ENCODE data around the gene OXER1. TPM values are rescaled to one million over a fixed set of nuclear protein-coding genes. Genes with fewer than 3 reads are reported as not detected.
A peak's percentile ranks its signal among the peaks of the same experiment; 100 is the strongest.

OXER1 gene
- total and polyA plus RNA-seq, 2 donors: 0.57 to 3.4 TPM

- no peaks in the 10 kb centered on the region for H3K4me1 ChIP-seq (ENCODE audit: control insufficient read depth in 2 of 2, insufficient read depth in 2 of 2, low read length in 2 of 2)
- WGBS: 95% methylated on average over 4 of the region's 4 CpGs
- DNase-seq (ENCODE audit: low read depth in 6 of 9, low spot score in 9 of 9): no peak
These were observed 38.3 kb downstream of the OXER1 start for GRCh38 chr2:42725657-42726056.

GRCh38 chr2:42724886-42725285 is 39.0 kb downstream of the OXER1 start:
- Histone ChIP-seq H3K27ac (ENCODE audit: low read depth in 1 of 2, low read length in 1 of 2) (no peak overlapping the region), H3K4me1 (ENCODE audit: control insufficient read depth in 2 of 2, insufficient read depth in 2 of 2, low read length in 2 of 2) (no peaks in the 10 kb centered on the region), H3K4me3 (ENCODE audit: low read length in 2 of 2) (no peak overlapping the region), H3K27me3 (ENCODE audit: control insufficient read depth in 2 of 2, insufficient read depth in 1 of 2, low read length in 1 of 2) (no peaks in the 10 kb centered on the region), H3K9me3 (ENCODE audit: control insufficient read depth in 2 of 2, insufficient read depth in 1 of 2, low read length in 1 of 2) (no peaks in the 10 kb centered on the region), H3K36me3 (ENCODE audit: control insufficient read depth in 2 of 2, insufficient read depth in 2 of 2, low read length in 1 of 2) (peaks cover 44 to 77% of the 10 kb centered on the region in 2 donors)
- DNase-seq (ENCODE audit: low read depth in 6 of 9, low spot score in 9 of 9): no peak
- WGBS: 95% methylated on average over 2 of the region's 2 CpGs

More at GRCh38 chr2:42725657-42726056, 38.3 kb downstream of the OXER1 start:
- H3K27ac ChIP-seq (ENCODE audit: low read depth in 1 of 2, low read length in 1 of 2): no peak overlapping the region
- no peaks in the 10 kb centered on the region for H3K9me3 ChIP-seq (ENCODE audit: control insufficient read depth in 2 of 2, insufficient read depth in 1 of 2, low read length in 1 of 2)
- no peaks in the 10 kb centered on the region for H3K27me3 ChIP-seq (ENCODE audit: control insufficient read depth in 2 of 2, insufficient read depth in 1 of 2, low read length in 1 of 2)
- H3K4me3 ChIP-seq (ENCODE audit: low read length in 2 of 2): no peak overlapping the region
- peaks cover 44 to 72% of the 10 kb centered on the region in 2 donors for H3K36me3 ChIP-seq (ENCODE audit: control insufficient read depth in 2 of 2, insufficient read depth in 2 of 2, low read length in 1 of 2)

GRCh38 chr2:42723465-42723864 is 40.5 kb downstream of the OXER1 start:
- Histone ChIP-seq H3K36me3 (ENCODE audit: control insufficient read depth in 2 of 2, insufficient read depth in 2 of 2, low read length in 1 of 2) (peaks cover 42 to 79% of the 10 kb centered on the region in 2 donors), H3K4me1 (ENCODE audit: control insufficient read depth in 2 of 2, insufficient read depth in 2 of 2, low read length in 2 of 2) (no peaks in the 10 kb centered on the region), H3K4me3 (ENCODE audit: low read length in 2 of 2) (no peak overlapping the region), H3K9me3 (ENCODE audit: control insufficient read depth in 2 of 2, insufficient read depth in 1 of 2, low read length in 1 of 2) (no peaks in the 10 kb centered on the region), H3K27me3 (ENCODE audit: control insufficient read depth in 2 of 2, insufficient read depth in 1 of 2, low read length in 1 of 2) (no peaks in the 10 kb centered on the region), H3K27ac (ENCODE audit: low read depth in 1 of 2, low read length in 1 of 2) (no peak overlapping the region)
- no peak for DNase-seq (ENCODE audit: low read depth in 6 of 9, low spot score in 9 of 9)

GRCh38 chr2:42722320-42723190 is 41.4 kb downstream of the OXER1 start:
- Histone ChIP-seq H3K27me3 (ENCODE audit: control insufficient read depth in 2 of 2, insufficient read depth in 1 of 2, low read length in 1 of 2) (no peaks in the 10 kb centered on the region), H3K36me3 (ENCODE audit: control insufficient read depth in 2 of 2, insufficient read depth in 2 of 2, low read length in 1 of 2) (peaks cover 41 to 80% of the 10 kb centered on the region in 2 donors), H3K27ac (ENCODE audit: low read depth in 1 of 2, low read length in 1 of 2) (no peak overlapping the region), H3K4me1 (ENCODE audit: control insufficient read depth in 2 of 2, insufficient read depth in 2 of 2, low read length in 2 of 2) (no peaks in the 10 kb centered on the region), H3K4me3 (ENCODE audit: low read length in 2 of 2) (no peak overlapping the region), H3K9me3 (ENCODE audit: control insufficient read depth in 2 of 2, insufficient read depth in 1 of 2, low read length in 1 of 2) (no peaks in the 10 kb centered on the region)
- peak in 4 of 9 donors; percentile 9 to 41 (median 10) for DNase-seq (ENCODE audit: low read depth in 6 of 9, low spot score in 9 of 9)
- 72% methylated on average over 7 of the region's 7 CpGs for WGBS

GRCh38 chr2:42721898-42722297 is 42.0 kb downstream of the OXER1 start:
- no peak overlapping the region for H3K27ac ChIP-seq (ENCODE audit: low read depth in 1 of 2, low read length in 1 of 2)
- H3K36me3 ChIP-seq (ENCODE audit: control insufficient read depth in 2 of 2, insufficient read depth in 2 of 2, low read length in 1 of 2): peaks cover 36 to 74% of the 10 kb centered on the region in 2 donors
- 97% methylated on average over 2 of the region's 2 CpGs for WGBS
- no peak overlapping the region for H3K4me3 ChIP-seq (ENCODE audit: low read length in 2 of 2)
- no peaks in the 10 kb centered on the region for H3K9me3 ChIP-seq (ENCODE audit: control insufficient read depth in 2 of 2, insufficient read depth in 1 of 2, low read length in 1 of 2)
- no peaks in the 10 kb centered on the region for H3K27me3 ChIP-seq (ENCODE audit: control insufficient read depth in 2 of 2, insufficient read depth in 1 of 2, low read length in 1 of 2)
- DNase-seq (ENCODE audit: low read depth in 6 of 9, low spot score in 9 of 9): no peak
- H3K4me1 ChIP-seq (ENCODE audit: control insufficient read depth in 2 of 2, insufficient read depth in 2 of 2, low read length in 2 of 2): no peaks in the 10 kb centered on the region

- no peaks in the 10 kb centered on the region for H3K27me3 ChIP-seq (ENCODE audit: control insufficient read depth in 2 of 2, insufficient read depth in 1 of 2, low read length in 1 of 2)
- H3K4me1 ChIP-seq (ENCODE audit: control insufficient read depth in 2 of 2, insufficient read depth in 2 of 2, low read length in 2 of 2): no peaks in the 10 kb centered on the region
- over 99% methylated on average over 7 of the region's 7 CpGs for WGBS
- H3K36me3 ChIP-seq (ENCODE audit: control insufficient read depth in 2 of 2, insufficient read depth in 2 of 2, low read length in 1 of 2): peaks cover 13 to 47% of the 10 kb centered on the region in 2 donors
- no peak overlapping the region for H3K4me3 ChIP-seq (ENCODE audit: low read length in 2 of 2)
- H3K9me3 ChIP-seq (ENCODE audit: control insufficient read depth in 2 of 2, insufficient read depth in 1 of 2, low read length in 1 of 2): no peaks in the 10 kb centered on the region
- DNase-seq (ENCODE audit: low read depth in 6 of 9, low spot score in 9 of 9): no peak
- H3K27ac ChIP-seq (ENCODE audit: low read depth in 1 of 2, low read length in 1 of 2): no peak overlapping the region
These were observed 49.2 kb downstream of the OXER1 start for GRCh38 chr2:42714686-42715085.

GRCh38 chr2:42713920-42714319 is 50.0 kb downstream of the OXER1 start:
- Histone ChIP-seq H3K4me3 (ENCODE audit: low read length in 2 of 2) (no peak overlapping the region), H3K9me3 (ENCODE audit: control insufficient read depth in 2 of 2, insufficient read depth in 1 of 2, low read length in 1 of 2) (no peaks in the 10 kb centered on the region), H3K36me3 (ENCODE audit: control insufficient read depth in 2 of 2, insufficient read depth in 2 of 2, low read length in 1 of 2) (peaks cover 14 to 51% of the 10 kb centered on the region in 2 donors), H3K27ac (ENCODE audit: low read depth in 1 of 2, low read length in 1 of 2) (no peak overlapping the region), H3K4me1 (ENCODE audit: control insufficient read depth in 2 of 2, insufficient read depth in 2 of 2, low read length in 2 of 2) (no peaks in the 10 kb centered on the region), H3K27me3 (ENCODE audit: control insufficient read depth in 2 of 2, insufficient read depth in 1 of 2, low read length in 1 of 2) (no peaks in the 10 kb centered on the region)
- no peak for DNase-seq (ENCODE audit: low read depth in 6 of 9, low spot score in 9 of 9)
- 76% methylated on average over 4 of the region's 4 CpGs for WGBS

- Histone ChIP-seq H3K4me1 (ENCODE audit: control insufficient read depth in 2 of 2, insufficient read depth in 2 of 2, low read length in 2 of 2) (no peaks in the 10 kb centered on the region), H3K36me3 (ENCODE audit: control insufficient read depth in 2 of 2, insufficient read depth in 2 of 2, low read length in 1 of 2) (peaks cover 20 to 55% of the 10 kb centered on the region in 2 donors), H3K27ac (ENCODE audit: low read depth in 1 of 2, low read length in 1 of 2) (no peak overlapping the region), H3K9me3 (ENCODE audit: control insufficient read depth in 2 of 2, insufficient read depth in 1 of 2, low read length in 1 of 2) (no peaks in the 10 kb centered on the region), H3K27me3 (ENCODE audit: control insufficient read depth in 2 of 2, insufficient read depth in 1 of 2, low read length in 1 of 2) (no peaks in the 10 kb centered on the region), H3K4me3 (ENCODE audit: low read length in 2 of 2) (no peak overlapping the region)
- WGBS: 98% methylated on average over 2 of the region's 2 CpGs
- DNase-seq (ENCODE audit: low read depth in 6 of 9, low spot score in 9 of 9): no peak
These were observed 51.0 kb downstream of the OXER1 start for GRCh38 chr2:42712934-42713333.
